Lower leg skin (tissue), 4 donors: Measurements from ENCODE around the gene ZNF335. TPM values are rescaled to one million over a fixed set of nuclear protein-coding genes. Genes with fewer than 3 reads are reported as not detected.
A peak's percentile ranks its signal among the peaks of the same experiment; 100 is the strongest.
"Not testable (repeated sequence)": the region's sequence is repeated elsewhere in the genome, so short reads cannot be mapped to it uniquely, and the experiment has no call there.

Experiments
- DNase-seq, 2 donors: peaks; one replicate each; pipeline ENCODE4 v3.0.0-alpha.2; 2019; ENCODE audit warnings: low spot score in 2 of 2
- H3K4me3 ChIP-seq: fragments of 200-600 bp; sonication (generic); 2 replicates; pipeline ENCODE4 v1.5.1; 2017; ENCODE audit warnings: mild to moderate bottlenecking, low read depth; ENCODE audit not compliant: poor library complexity, severe bottlenecking
- POLR2A ChIP-seq, 2 donors: fragments of 450-650 bp; IDR thresholded peaks; one replicate each; pipeline ENCODE4 v1.6.1; 2016 to 2017; ENCODE audit warnings: antibody characterized with exemption in 2 of 2, mild to moderate bottlenecking in 1 of 2, moderate library complexity in 1 of 2
- WGBS, 2 donors: methylation state at CpG; one replicate each; pipeline ENCODE4 v1.1.5; 2018; 5-methylcytosine and 5-hydroxymethylcytosine counted together
- intact Hi-C: fragments of 100-400 bp; cut with DNase I; formaldehyde crosslinking; loops from one replicate; pipeline ENCODE4 v1.15.0; 2023; ENCODE audit warnings: low total_unique reads
- total RNA-seq, 4 donors: library from RNA; depleted of rRNA; stranded (reverse); fragments of >200 nt; gene quantifications; one replicate each; pipeline ENCODE4 v1.1.0, GENCODE V29; 2016
- TF ChIP-seq, protein P1 (sequence below), 3 donors: fragments of 450-650 bp; IDR thresholded peaks; one replicate each; pipeline ENCODE4 v1.5.1; 2016; ENCODE audit warnings: antibody characterized with exemption in 3 of 3, mild to moderate bottlenecking in 3 of 3, moderate library complexity in 2 of 3

Gene ZNF335
- total RNA-seq, 4 donors from 2014 or later = 21.6 to 38.6 (median 30.7) TPM

DNA sequence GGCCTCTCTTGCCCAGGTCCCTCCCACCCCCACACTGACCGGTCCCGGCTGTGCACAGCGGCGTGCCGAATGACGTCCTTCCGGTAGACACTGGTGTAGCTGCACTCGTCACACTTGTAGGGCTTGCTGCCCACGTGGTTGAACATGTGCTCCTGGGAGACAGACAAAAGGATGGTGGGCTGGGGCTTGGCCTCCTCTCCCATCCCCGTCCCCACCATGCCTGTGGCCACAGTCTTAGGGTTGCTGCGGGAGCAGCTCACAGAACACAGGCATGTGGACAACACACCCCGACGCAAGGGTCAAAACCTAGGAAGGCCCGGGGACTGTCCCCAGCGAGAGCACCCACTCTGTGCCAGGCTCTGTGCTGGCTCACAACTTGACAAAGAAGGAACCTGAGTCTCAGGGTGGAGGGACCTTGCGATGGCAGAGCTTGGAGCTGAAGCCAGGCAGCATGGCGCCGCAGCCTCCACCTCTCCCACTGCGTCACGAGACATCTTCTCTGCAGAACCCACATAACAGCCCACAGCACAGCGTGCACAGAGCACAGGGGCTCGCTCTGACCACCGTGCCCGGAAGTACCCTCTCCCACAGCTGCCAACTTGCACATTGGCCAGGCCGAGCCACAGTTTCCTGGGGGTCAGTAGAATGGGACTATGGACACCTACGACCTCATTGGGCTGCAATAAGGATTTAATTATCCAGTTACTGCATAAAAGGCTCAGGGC, 9.8 kb downstream of the ZNF335 start:
- 88 to 91% methylated on average over 25 of the region's 26 CpGs for whole genome bisulfite sequencing, 2 donors
- intact Hi-C loops = loop anchor here (10.0 kb wide), 1 partner anchor 157 kb away; no protein-coding TSS in a partner anchor
- DNase-seq = peak in 1 of 2 donors; percentile 85
- no peak for TF ChIP-seq POLR2A (IDR thresholded peaks at IDR 0.05)
- TF ChIP-seq, protein P1, sequence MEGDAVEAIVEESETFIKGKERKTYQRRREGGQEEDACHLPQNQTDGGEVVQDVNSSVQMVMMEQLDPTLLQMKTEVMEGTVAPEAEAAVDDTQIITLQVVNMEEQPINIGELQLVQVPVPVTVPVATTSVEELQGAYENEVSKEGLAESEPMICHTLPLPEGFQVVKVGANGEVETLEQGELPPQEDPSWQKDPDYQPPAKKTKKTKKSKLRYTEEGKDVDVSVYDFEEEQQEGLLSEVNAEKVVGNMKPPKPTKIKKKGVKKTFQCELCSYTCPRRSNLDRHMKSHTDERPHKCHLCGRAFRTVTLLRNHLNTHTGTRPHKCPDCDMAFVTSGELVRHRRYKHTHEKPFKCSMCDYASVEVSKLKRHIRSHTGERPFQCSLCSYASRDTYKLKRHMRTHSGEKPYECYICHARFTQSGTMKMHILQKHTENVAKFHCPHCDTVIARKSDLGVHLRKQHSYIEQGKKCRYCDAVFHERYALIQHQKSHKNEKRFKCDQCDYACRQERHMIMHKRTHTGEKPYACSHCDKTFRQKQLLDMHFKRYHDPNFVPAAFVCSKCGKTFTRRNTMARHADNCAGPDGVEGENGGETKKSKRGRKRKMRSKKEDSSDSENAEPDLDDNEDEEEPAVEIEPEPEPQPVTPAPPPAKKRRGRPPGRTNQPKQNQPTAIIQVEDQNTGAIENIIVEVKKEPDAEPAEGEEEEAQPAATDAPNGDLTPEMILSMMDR (IDR thresholded peaks at IDR 0.05) = no peak
- H3K4me3 ChIP-seq = no peak overlapping the region

DNA sequence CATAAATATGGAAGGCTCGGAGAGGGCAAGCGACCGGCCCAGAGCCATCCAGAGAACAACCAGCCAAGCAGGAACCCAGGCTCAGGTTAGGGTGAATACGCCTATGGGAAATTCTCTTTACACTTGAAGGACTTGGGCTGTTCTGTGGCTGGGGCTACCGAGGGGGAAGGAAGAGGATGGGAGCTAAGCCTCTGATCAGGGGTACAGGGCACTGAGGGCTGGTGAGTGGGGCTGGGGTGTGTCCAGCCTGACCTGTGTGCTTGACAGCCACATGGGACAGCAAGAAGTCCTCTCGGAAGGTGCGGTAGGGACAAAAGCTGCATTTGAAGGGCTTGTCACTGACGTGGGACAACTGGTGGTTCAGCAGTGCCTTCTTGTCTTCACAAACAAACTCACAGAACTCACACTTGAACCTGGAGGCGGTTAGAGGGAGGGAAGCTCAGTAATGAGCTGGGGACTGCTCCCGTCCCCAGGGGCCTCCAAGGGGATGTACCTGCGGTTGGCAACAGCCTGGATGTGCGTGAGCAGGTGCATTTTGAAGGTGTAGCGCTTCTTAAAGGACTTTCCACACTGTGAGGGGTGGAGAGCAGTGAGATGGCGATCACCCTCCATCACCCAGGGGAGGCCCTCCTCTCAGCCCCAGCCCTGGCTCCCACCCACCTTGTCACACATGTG, 11.9 kb downstream of the ZNF335 start:
- peak in 1 of 2 donors; percentile 73 for DNase-seq
- no peak for TF ChIP-seq POLR2A (IDR thresholded peaks at IDR 0.05)
- TF ChIP-seq, protein P1 (IDR thresholded peaks at IDR 0.05) = no peak
- WGBS, 2 donors = 94 to 95% methylated on average over 14 of the region's 14 CpGs
- H3K4me3 ChIP-seq = no peak overlapping the region
- intact Hi-C loops = loop anchor here (10.0 kb wide), 1 partner anchor 155 kb away; no protein-coding TSS in a partner anchor

- peak in 1 of 2 donors; percentile 65 for DNase-seq
- intact Hi-C loops = no loop called here
Observed at GRCh38 chr20:45959126-45959525, 12.9 kb downstream of the ZNF335 start.

DNA sequence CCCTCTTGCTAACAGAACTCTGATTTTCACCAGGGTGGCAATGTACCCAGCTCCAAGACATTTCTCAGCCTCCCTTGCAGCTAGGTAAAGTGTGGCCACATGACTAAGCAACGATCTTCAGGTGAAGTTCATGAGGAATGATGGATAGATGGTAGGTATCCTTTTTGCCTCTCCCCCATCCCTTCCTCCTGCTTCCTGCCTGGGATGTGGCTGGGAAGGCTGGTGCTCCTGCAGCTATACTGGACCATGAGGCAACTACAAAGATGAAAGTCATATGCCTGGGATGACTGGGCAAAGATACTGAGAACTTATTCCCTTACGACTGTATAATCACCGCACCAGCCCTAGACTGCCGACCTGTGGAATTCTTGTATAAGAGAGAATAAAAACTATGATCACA, 13.4 kb downstream of the ZNF335 start:
- TF ChIP-seq POLR2A (IDR thresholded peaks at IDR 0.05) = no peak
- TF ChIP-seq, protein P1 (IDR thresholded peaks at IDR 0.05) = no peak
- no peak overlapping the region for H3K4me3 ChIP-seq
- intact Hi-C loops = no loop called here
- WGBS, 2 donors = 96 to 99% methylated on average over 4 of the region's 4 CpGs
- peak in 1 of 2 donors; percentile 23 for DNase-seq

More at GRCh38 chr20:45959126-45959525, 12.9 kb downstream of the ZNF335 start:
- H3K4me3 ChIP-seq = no peak overlapping the region
- TF ChIP-seq POLR2A (IDR thresholded peaks at IDR 0.05) = no peak
- TF ChIP-seq, protein P1 (IDR thresholded peaks at IDR 0.05) = no peak
- WGBS, 2 donors = 86 to 93% methylated on average over 16 of the region's 16 CpGs

DNA sequence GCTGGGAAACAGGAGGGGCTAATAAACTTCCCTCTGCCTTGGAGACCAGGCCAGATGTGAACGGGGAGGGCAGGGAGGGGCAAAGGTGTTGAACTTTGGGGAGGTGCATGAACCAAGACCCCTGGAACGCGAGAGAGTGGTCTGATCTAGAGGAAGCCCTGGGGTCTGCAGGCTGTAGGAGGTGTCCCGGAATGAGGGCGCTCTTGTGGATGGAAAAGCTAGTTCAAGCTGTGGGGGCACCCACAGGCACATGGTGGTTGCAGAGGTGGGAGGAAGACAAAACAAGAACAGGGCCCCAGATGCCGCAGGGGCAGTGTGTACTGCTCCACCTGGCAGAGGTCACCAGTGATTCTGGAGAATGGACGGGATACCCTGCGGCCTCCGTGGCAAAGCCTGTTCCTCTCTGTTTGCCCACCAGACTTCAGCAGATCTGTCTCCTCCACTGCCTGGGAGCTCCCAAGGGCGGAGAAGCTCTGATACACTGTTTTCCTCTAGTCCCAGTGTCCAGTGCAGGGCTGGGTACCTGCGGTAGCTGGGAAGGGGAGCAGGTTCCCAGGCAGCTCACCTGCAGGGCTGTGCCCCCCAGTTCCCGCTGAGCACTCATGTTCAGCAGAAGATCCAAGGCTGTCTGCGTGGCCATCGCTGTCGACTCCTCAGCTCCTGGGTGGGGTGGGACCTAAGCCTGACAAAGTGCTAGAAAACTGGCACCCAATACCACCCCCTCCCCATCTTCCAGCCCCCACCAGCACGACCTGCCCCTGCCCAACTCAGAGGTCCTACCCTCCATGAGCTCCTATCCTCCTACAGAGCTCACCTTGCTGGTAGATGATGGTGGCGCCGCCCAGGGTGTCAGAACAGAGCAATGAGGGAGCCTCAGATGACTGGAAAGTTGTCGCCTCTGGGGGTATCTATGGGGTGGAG, 14.7 kb downstream of the ZNF335 start:
- DNase-seq = peak in 1 of 2 donors; percentile 75
- no peak for TF ChIP-seq POLR2A (IDR thresholded peaks at IDR 0.05)
- TF ChIP-seq, protein P1 (IDR thresholded peaks at IDR 0.05) = no peak
- whole genome bisulfite sequencing, 2 donors = 81% methylated on average over 18 to 19 of the region's 19 CpGs
- intact Hi-C loops = no loop called here
- no peak overlapping the region for H3K4me3 ChIP-seq

- H3K4me3 ChIP-seq, intact Hi-C loops: not testable (repeated sequence)
- DNase-seq = peak in 1 of 2 donors; percentile 57
- 90 to 91% methylated on average over 10 of the region's 10 CpGs for WGBS, 2 donors
Observed at GRCh38 chr20:45956326-45956725, 15.7 kb downstream of the ZNF335 start.
